HepG2 (cell line): ENCODE results near the gene MRPL37. TPM values are rescaled to one million over a fixed set of nuclear protein-coding genes. Genes with fewer than 3 reads are reported as not detected.

Experiments used
- ATAC-seq: fragments of 200-7000 bp; cut with Tn5 transposase; 3 replicates; pipeline ENCODE4 v1.9.1; 2020; ENCODE audit warnings: mild to moderate bottlenecking, moderate library complexity
- BruUV-seq: library from RNA; stranded (reverse); fragments of 400-500 nt; replicated peaks from 2 replicates; lab custom pipeline; 2021; lab: Mats Ljungman, UMichigan
- CTCF ChIA-PET: fragments of 300-600 bp; formaldehyde crosslinking; extraction: SDS; loops from one replicate; lab custom pipeline; 2021; ENCODE audit warnings: low total read pairs, inconsistent platforms, low intra/inter-chr PET ratio; lab: Yijun Ruan, JAX
- POLR2A ChIA-PET: fragments of 350-600 bp; sonication (Branson Sonifier 250); formaldehyde crosslinking; loops from one replicate; lab custom pipeline; 2020; ENCODE audit warnings: antibody characterized with exemption, inconsistent platforms; lab: Yijun Ruan, JAX
- DNase-seq: peaks from one replicate; pipeline ENCODE4 v3.0.0-alpha.2; 2015; ENCODE audit warnings: low spot score
- FAIRE-seq: peaks from 3 replicates; lab custom pipeline; 2011; peaks lifted over from hg19 to GRCh38; lab: Jason Lieb, UNC
- H2AFZ ChIP-seq: one replicate; pipeline ENCODE4 v1.6.1; 2011; ENCODE audit warnings: low read length, inconsistent platforms
- H3K27ac ChIP-seq: fragments of 300-600 bp; 3 replicates; pipeline ENCODE4 v1.8.0; 2011; ENCODE audit warnings: mixed run types, mild to moderate bottlenecking, mixed read lengths, low read length, inconsistent platforms; ENCODE audit not compliant: insufficient read depth; ENCODE audit errors: extremely low read length
- H3K27me3 ChIP-seq, 2 experiments: fragments of 200-600 bp in 1 of 2; 2 replicates in 1 of 2; 3 replicates in 1 of 2; pipeline versions ENCODE4 v1.6.0 to v1.8.0; 2011; ENCODE audit warnings: low read length in 2 of 2, mild to moderate bottlenecking in 2 of 2, moderate library complexity in 2 of 2, inconsistent platforms in 1 of 2; ENCODE audit not compliant: insufficient read depth in 2 of 2, control insufficient read depth in 1 of 2
- H3K36me3 ChIP-seq, 2 experiments: fragments of 200-600 bp in 1 of 2; replicated peaks in 1 of 2; 2 replicates in 1 of 2; 3 replicates in 1 of 2; pipeline versions ENCODE4 v1.5.1 to v1.8.0; 2011; ENCODE audit warnings: low read length in 2 of 2, inconsistent platforms in 1 of 2; ENCODE audit not compliant: insufficient read depth in 2 of 2, control insufficient read depth in 1 of 2
- H3K4me1 ChIP-seq: 2 replicates; pipeline ENCODE4 v1.5.1; 2012; ENCODE audit warnings: low read length, inconsistent platforms; ENCODE audit not compliant: insufficient read depth
- H3K4me2 ChIP-seq: 2 replicates; pipeline ENCODE4 v1.6.0; 2011; ENCODE audit warnings: low read depth, low read length, inconsistent platforms
- H3K4me3 ChIP-seq, 3 experiments: fragments of 200-600 bp in 1 of 3; sonication (generic), shearing (Covaris generic) in 1 of 3; replicated peaks in 1 of 3; 2 replicates each; pipeline ENCODE4 v1.5.1; 2011 to 2016; ENCODE audit warnings: low read length in 3 of 3, inconsistent platforms in 2 of 3, low read depth in 2 of 3, mild to moderate bottlenecking in 2 of 3, control low read depth in 1 of 3, mixed read lengths in 1 of 3; ENCODE audit not compliant: insufficient read depth in 1 of 3
- H3K79me2 ChIP-seq: one replicate; pipeline ENCODE4 v1.6.1; 2011; ENCODE audit warnings: low read length, inconsistent platforms; ENCODE audit not compliant: insufficient read depth
- H3K9ac ChIP-seq: 2 replicates; pipeline ENCODE4 v1.6.0; 2011; ENCODE audit warnings: mild to moderate bottlenecking, low read depth, low read length, inconsistent platforms; ENCODE audit not compliant: insufficient read depth
- H3K9me3 ChIP-seq: 2 replicates; pipeline ENCODE4 v1.5.1; 2012; ENCODE audit warnings: mild to moderate bottlenecking, low read length
- H4K20me1 ChIP-seq: 2 replicates; pipeline ENCODE4 v1.6.0; 2011; ENCODE audit warnings: inconsistent platforms, mild to moderate bottlenecking, low read length, moderate library complexity; ENCODE audit not compliant: insufficient read depth
- HNF4G ChIP-seq, 2 experiments: sonication (generic) in 1 of 2; formaldehyde crosslinking in 1 of 2; IDR thresholded peaks; 2 replicates each; pipeline versions ENCODE4 v1.4.0 to v1.6.1; 2011 to 2020; ENCODE audit warnings: borderline replicate concordance in 2 of 2, low read depth in 2 of 2, mild to moderate bottlenecking in 2 of 2, low read length in 1 of 2, missing genetic modification reagents in 1 of 2, moderate library complexity in 1 of 2
- NAIF1 ChIP-seq: sonication (generic); formaldehyde crosslinking; IDR thresholded peaks from 2 replicates; pipeline ENCODE4 v1.5.0; 2020; ENCODE audit warnings: mild to moderate bottlenecking, missing genetic modification reagents, borderline replicate concordance
- NKX3-1 ChIP-seq: sonication (generic); formaldehyde crosslinking; IDR thresholded peaks from 2 replicates; pipeline ENCODE4 v1.5.0; 2020; ENCODE audit warnings: missing genetic modification reagents
- ONECUT2 ChIP-seq: sonication (generic); formaldehyde crosslinking; IDR thresholded peaks from 2 replicates; pipeline ENCODE4 v1.4.0; 2020; ENCODE audit warnings: missing genetic modification reagents
- SIN3A ChIP-seq: IDR thresholded peaks from 2 replicates; pipeline ENCODE4 v1.6.1; 2011; ENCODE audit warnings: low read depth, mild to moderate bottlenecking, control low read depth, low read length, borderline replicate concordance
- SNRNP70 ChIP-seq: fragments of 200-400 bp; formaldehyde crosslinking; IDR thresholded peaks from 2 replicates; pipeline ENCODE4 v1.6.1; 2017; ENCODE audit warnings: mild to moderate bottlenecking, low read depth, low read length, moderate library complexity
- ZBTB42 ChIP-seq: sonication (generic); formaldehyde crosslinking; IDR thresholded peaks from 2 replicates; pipeline ENCODE4 v1.5.0; 2020; ENCODE audit warnings: mild to moderate bottlenecking, missing genetic modification reagents
- ZNF17 ChIP-seq: sonication (generic); formaldehyde crosslinking; IDR thresholded peaks from 2 replicates; pipeline ENCODE4 v1.5.0; 2020; ENCODE audit warnings: mild to moderate bottlenecking, missing genetic modification reagents
- ZNF558 ChIP-seq: sonication (generic); formaldehyde crosslinking; IDR thresholded peaks from 2 replicates; pipeline ENCODE4 v1.9.0; 2022; ENCODE audit warnings: mild to moderate bottlenecking, missing genetic modification reagents, borderline replicate concordance
- ZNF780A ChIP-seq: sonication (generic); formaldehyde crosslinking; IDR thresholded peaks from 2 replicates; pipeline ENCODE4 v1.8.0; 2022; ENCODE audit warnings: mild to moderate bottlenecking, missing genetic modification reagents, moderate library complexity
- ZNF800 ChIP-seq: sonication (generic); formaldehyde crosslinking; IDR thresholded peaks from 2 replicates; pipeline ENCODE4 v1.4.0; 2020; ENCODE audit warnings: missing genetic modification reagents
- WGBS: methylation state at CpG from one replicate; pipeline ENCODE4 v1.1.6; 2017; ENCODE audit warnings: low lambda C conversion rate; 5-methylcytosine and 5-hydroxymethylcytosine counted together
- in situ Hi-C: cut with HindIII; loops from 2 replicates; pipeline ENCODE4 v1.10.0; 2017; ENCODE audit warnings: low pct_unique_long_range_greater_than_20kb; ENCODE audit not compliant: extremely low pct_ligation_motif_present
- intact Hi-C: fragments of 100-400 bp; cut with micrococcal nuclease; formaldehyde crosslinking; loops from one replicate; pipeline ENCODE4 v1.10.0; 2022; ENCODE audit not compliant: unreplicated experiment
- polyA plus RNA-seq, 8 experiments: library from polyadenylated mRNA; depleted of rRNA in 3 of 8; stranded (reverse) in 7 of 8; unstranded in 1 of 8; fragments of >200 nt; fragmentation: Illumina TruSeq in 4 of 8; extraction: Trizol in 4 of 8; gene quantifications; 2 replicates each; pipeline versions ENCODE4 v1.2.1 to v1.2.3, GENCODE V29; 2011 to 2016; ENCODE audit warnings: low read depth in 4 of 8, missing spikeins in 1 of 8, mixed read lengths in 1 of 8; ENCODE audit not compliant: insufficient read depth in 1 of 8
- total RNA-seq, 5 experiments: library from RNA; depleted of rRNA; stranded (reverse); fragments of >200 nt; fragmentation: Illumina TruSeq; extraction: Trizol; gene quantifications; 2 replicates each; pipeline ENCODE4 v1.2.3, GENCODE V29; 2016; ENCODE audit warnings: low read depth in 1 of 5
- TF ChIP-seq, protein P1 (sequence below): sonication (generic); formaldehyde crosslinking; IDR thresholded peaks from 2 replicates; pipeline ENCODE4 v1.5.0; 2020; ENCODE audit warnings: mild to moderate bottlenecking, missing genetic modification reagents, moderate library complexity
- TF ChIP-seq, protein P2 (sequence below): IDR thresholded peaks from 2 replicates; pipeline ENCODE4 v1.6.1; 2016; ENCODE audit warnings: mild to moderate bottlenecking, missing biosample characterization, missing genetic modification reagents

The MRPL37 gene
- total and polyA plus RNA-seq, 2 of the 13 experiments (the other 11 are each of a cell fraction or from before 2014, with no cell fraction given), result 31.7 to 127 TPM

- Histone ChIP-seq H3K9me3 (no peaks in the 10 kb centered on the region), H3K79me2 (no peaks in the 10 kb centered on the region), H3K4me2 (no peak overlapping the region), H3K27me3 (no peaks in the 10 kb centered on the region; a peak in 1 of 5 replicates), H4K20me1 (no peaks in the 10 kb centered on the region), H3K27ac (peak overlapping the region; percentile 10), H3K9ac (no peak overlapping the region; the same call in 1 of the 2 replicates), H2AFZ (no peak overlapping the region), H3K4me3 (no peak overlapping the region), H3K36me3 (peaks cover 2 to 5% of the 10 kb centered on the region in 2 experiments; a peak in 2 of 5 replicates), H3K4me1 (peaks cover 23% of the 10 kb centered on the region)
- ChIA-PET CTCF (no interaction called here), POLR2A (no interaction called here)
- 87% methylated on average over 8 of the region's 13 CpGs for WGBS
- FAIRE-seq (no peak), ATAC-seq (no peak), DNase-seq (no peak)
- BruUV-seq, result no TSS peak
- intact Hi-C loops (no loop called here), in situ Hi-C loops (no loop called here)
- TF ChIP-seq HNF4G (IDR thresholded peaks at IDR 0.05; ENCODE audit: borderline replicate concordance, low read depth, low read length) (0 out of 2 replicates have a peak, but pooled peaks have one; percentile 9), HNF4G (CRISPR knock-in tag; IDR thresholded peaks at IDR 0.05; ENCODE audit: borderline replicate concordance, low read depth) (no peak), SIN3A (no peak)
- TF ChIP-seq, protein P1, sequence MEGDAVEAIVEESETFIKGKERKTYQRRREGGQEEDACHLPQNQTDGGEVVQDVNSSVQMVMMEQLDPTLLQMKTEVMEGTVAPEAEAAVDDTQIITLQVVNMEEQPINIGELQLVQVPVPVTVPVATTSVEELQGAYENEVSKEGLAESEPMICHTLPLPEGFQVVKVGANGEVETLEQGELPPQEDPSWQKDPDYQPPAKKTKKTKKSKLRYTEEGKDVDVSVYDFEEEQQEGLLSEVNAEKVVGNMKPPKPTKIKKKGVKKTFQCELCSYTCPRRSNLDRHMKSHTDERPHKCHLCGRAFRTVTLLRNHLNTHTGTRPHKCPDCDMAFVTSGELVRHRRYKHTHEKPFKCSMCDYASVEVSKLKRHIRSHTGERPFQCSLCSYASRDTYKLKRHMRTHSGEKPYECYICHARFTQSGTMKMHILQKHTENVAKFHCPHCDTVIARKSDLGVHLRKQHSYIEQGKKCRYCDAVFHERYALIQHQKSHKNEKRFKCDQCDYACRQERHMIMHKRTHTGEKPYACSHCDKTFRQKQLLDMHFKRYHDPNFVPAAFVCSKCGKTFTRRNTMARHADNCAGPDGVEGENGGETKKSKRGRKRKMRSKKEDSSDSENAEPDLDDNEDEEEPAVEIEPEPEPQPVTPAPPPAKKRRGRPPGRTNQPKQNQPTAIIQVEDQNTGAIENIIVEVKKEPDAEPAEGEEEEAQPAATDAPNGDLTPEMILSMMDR, result peak; percentile 29; the same call in 1 of the 2 replicates
These were observed 56.8 kb downstream of the MRPL37 start for GRCh38 chr1:54256522-54257345.

DNA sequence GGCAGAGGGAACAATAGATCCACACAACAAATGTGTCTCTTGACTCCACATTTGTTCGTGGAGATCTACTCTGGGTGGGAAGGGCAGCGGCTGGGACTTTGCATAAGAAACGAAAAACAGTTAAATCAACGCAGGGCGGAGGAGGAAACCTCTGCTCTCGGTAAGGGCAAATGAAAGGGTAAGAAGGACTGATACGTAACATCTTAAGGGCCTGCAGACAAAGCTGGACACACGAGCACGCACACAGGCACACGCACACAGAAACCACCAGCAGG, 57.3 kb downstream of the MRPL37 start:
- intact Hi-C loops (no loop called here), in situ Hi-C loops (no loop called here)
- Histone ChIP-seq H2AFZ (no peak overlapping the region), H3K9me3 (no peaks in the 10 kb centered on the region), H3K27me3 (no peaks in the 10 kb centered on the region; a peak in 1 of 5 replicates), H3K27ac (peak overlapping the region; percentile 10), H3K36me3 (peaks cover 1 to 4% of the 10 kb centered on the region in 2 experiments; a peak in 2 of 5 replicates), H3K79me2 (no peaks in the 10 kb centered on the region), H3K4me1 (peaks cover 28% of the 10 kb centered on the region), H3K4me2 (no peak overlapping the region), H3K4me3 (no peak overlapping the region), H3K9ac (no peak overlapping the region), H4K20me1 (no peaks in the 10 kb centered on the region)
- no TSS peak for BruUV-seq
- ATAC-seq, result no peak
- ChIA-PET POLR2A (no interaction called here), CTCF (no interaction called here)
- WGBS, result 90% methylated on average over 10 of the region's 10 CpGs
- no peak for FAIRE-seq
- DNase-seq, result no peak
- TF ChIP-seq NKX3-1 (CRISPR knock-in tag) (no peak), ZNF17 (CRISPR knock-in tag) (no peak), ZNF800 (CRISPR knock-in tag) (no peak), SNRNP70 (no peak), ZNF558 (no peak), ZNF780A (CRISPR knock-in tag) (no peak), ONECUT2 (CRISPR knock-in tag) (no peak), NAIF1 (CRISPR knock-in tag) (no peak), ZBTB42 (CRISPR knock-in tag) (no peak)
- TF ChIP-seq, protein P2, sequence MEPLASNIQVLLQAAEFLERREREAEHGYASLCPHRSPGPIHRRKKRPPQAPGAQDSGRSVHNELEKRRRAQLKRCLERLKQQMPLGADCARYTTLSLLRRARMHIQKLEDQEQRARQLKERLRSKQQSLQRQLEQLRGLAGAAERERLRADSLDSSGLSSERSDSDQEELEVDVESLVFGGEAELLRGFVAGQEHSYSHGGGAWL (CRISPR knock-in tag), result no peak
